Body of pancreas (tissue), 4 donors: ENCODE results near the gene CREM. TPM values are rescaled to one million over a fixed set of nuclear protein-coding genes. Genes with fewer than 3 reads are reported as not detected.
A peak's percentile ranks its signal among the peaks of the same experiment; 100 is the strongest.
"Not testable (repeated sequence)": the region's sequence is repeated elsewhere in the genome, so short reads cannot be mapped to it uniquely, and the experiment has no call there.

ENCODE experiments used
- ATAC-seq: fragments of 150-250 bp; one replicate; pipeline ENCODE4 v1.9.1; 2016
- DNase-seq, 4 donors: peaks; one replicate each; pipeline ENCODE4 v3.0.0-alpha.2; 2019
- H3K27ac ChIP-seq, 4 donors: fragments of 200-600 bp; sonication (generic); 1 replicate in 3 of 4; 2 replicates in 1 of 4; pipeline versions ENCODE4 v1.5.1 to v1.6.1; 2016 to 2019; ENCODE audit warnings: mild to moderate bottlenecking in 1 of 4, mixed read lengths in 1 of 4, moderate library complexity in 1 of 4
- H3K27me3 ChIP-seq, 2 donors: fragments of 200-600 bp; sonication (generic); one replicate each; pipeline ENCODE4 v1.6.0; 2016; ENCODE audit warnings: mild to moderate bottlenecking in 1 of 2
- H3K36me3 ChIP-seq, 2 donors: fragments of 200-600 bp; sonication (generic); replicated peaks in 1 of 2; 2 replicates each; pipeline ENCODE4 v1.5.1; 2016; ENCODE audit warnings: low read depth in 2 of 2; ENCODE audit not compliant: insufficient read depth in 1 of 2
- H3K4me1 ChIP-seq: fragments of 200-600 bp; sonication (generic); one replicate; pipeline ENCODE4 v1.6.0; 2016
- H3K4me3 ChIP-seq, 2 donors: fragments of 200-600 bp; sonication (generic); 1 replicate in 1 of 2; 2 replicates in 1 of 2; pipeline ENCODE4 v1.5.1; 2016 to 2019
- H3K9me3 ChIP-seq, 3 donors: fragments of 200-600 bp; sonication (generic); 1 replicate in 2 of 3; 2 replicates in 1 of 3; pipeline ENCODE4 v1.5.1; 2016
- CTCF ChIP-seq, 7 experiments: fragments of 450-650 bp in 4 of 7; fragments of 200-600 bp in 3 of 7; sonication (generic) in 3 of 7; IDR thresholded peaks; one replicate each; pipeline ENCODE4 v1.5.1; 2016 to 2019; ENCODE audit warnings: antibody characterized with exemption in 7 of 7
- POLR2A ChIP-seq, 3 donors: fragments of 450-650 bp; IDR thresholded peaks; one replicate each; pipeline ENCODE4 v1.6.1; 2016; ENCODE audit warnings: antibody characterized with exemption in 3 of 3, mild to moderate bottlenecking in 2 of 3
- WGBS, 2 donors: methylation state at CpG; one replicate each; pipeline ENCODE4 v1.1.5; 2017; 5-methylcytosine and 5-hydroxymethylcytosine counted together
- intact Hi-C: fragments of 100-400 bp; cut with DNase I; formaldehyde crosslinking; loops from one replicate; pipeline ENCODE4 v1.15.1; 2023
- total RNA-seq, 2 donors: library from RNA; depleted of rRNA; stranded (reverse); fragments of >200 nt; gene quantifications; one replicate each; pipeline ENCODE4 v1.1.0, GENCODE V29; 2016

Gene CREM
- total RNA-seq, 2 donors from 2014 or later, result 10.5 to 26.7 TPM

DNA sequence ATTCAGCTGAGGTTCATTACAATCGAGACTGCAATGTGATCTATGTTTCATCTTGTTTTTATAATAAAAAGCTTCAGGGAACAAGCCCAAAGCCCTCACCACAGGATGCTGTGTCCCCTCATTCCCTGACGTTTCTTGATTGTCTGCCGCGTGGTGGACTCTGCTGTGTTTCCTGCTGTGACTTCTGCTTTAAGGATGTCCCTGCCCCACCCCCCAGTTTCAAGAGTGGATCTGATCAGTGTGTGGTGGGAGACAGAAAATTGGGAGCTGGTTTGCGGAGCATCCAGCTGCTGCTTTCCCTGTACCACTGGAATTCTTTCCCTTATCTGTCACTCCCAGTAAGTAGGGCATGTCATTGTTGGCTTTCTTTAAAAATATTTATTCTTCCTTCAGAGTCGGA lies 86.2 kb downstream of the CREM start:
- Histone ChIP-seq H3K4me1 (no peaks in the 10 kb centered on the region), H3K27ac (no peak overlapping the region), H3K9me3 (no peaks in the 10 kb centered on the region), H3K27me3 (no peaks in the 10 kb centered on the region), H3K36me3 (no peaks in the 10 kb centered on the region), H3K4me3 (no peak overlapping the region)
- DNase-seq (peak in 2 of 4 donors; percentile 14 to 66), ATAC-seq (no peak)
- intact Hi-C loops, result no loop called here
- TF ChIP-seq POLR2A (IDR thresholded peaks at IDR 0.05) (no peak), CTCF (IDR thresholded peaks at IDR 0.05) (no peak)
- 58 to 79% methylated on average over 6 of the region's 6 CpGs for WGBS, 2 donors

DNA sequence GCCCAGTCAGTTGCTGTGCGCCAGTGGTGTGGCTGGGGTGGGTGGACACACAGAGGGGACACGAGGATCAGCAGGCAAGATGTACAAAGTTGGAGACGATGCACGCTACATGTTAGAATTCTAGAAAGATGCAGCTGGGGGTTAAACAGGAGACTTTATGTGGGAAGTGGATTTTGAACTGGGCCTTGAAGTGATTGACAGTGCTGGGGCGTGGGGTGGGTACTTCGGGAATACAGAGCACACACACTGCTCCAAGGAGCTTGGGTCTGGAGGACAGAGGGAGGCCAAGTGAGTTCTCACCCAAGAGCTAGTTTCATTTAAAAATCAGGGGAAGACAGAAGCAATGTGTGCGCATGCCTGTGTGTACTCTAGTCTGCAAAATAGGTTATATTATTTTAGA lies 87.1 kb downstream of the CREM start:
- ATAC-seq, result no peak
- Histone ChIP-seq H3K4me3 (no peak overlapping the region), H3K27ac (no peak overlapping the region), H3K27me3 (no peaks in the 10 kb centered on the region), H3K9me3 (no peaks in the 10 kb centered on the region), H3K4me1 (no peaks in the 10 kb centered on the region), H3K36me3 (no peaks in the 10 kb centered on the region)
- TF ChIP-seq POLR2A (IDR thresholded peaks at IDR 0.05) (no peak), CTCF (IDR thresholded peaks at IDR 0.05) (no peak)
- intact Hi-C loops, result no loop called here
- 84 to 85% methylated on average over 7 of the region's 7 CpGs for WGBS, 2 donors
- no peak for DNase-seq

DNA sequence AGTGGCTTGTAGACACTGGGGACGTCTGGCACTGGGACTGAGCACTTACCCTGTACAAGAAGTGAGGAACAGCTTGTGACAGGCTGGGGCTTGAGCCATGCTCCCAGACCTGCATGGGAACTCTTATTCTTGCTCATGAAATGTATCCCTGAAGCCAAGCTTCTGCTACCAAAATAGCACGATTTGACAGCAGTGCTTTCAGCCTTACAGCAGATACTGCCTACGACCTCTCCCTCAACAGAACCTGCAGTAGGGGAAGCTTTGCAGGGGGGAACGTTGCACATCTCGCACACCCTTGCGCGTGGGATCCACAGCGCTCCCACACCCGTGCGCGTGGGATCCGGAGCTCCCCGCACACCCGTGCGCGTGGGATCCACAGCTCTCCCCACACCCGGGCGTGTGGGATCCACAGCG lies 88.0 kb downstream of the CREM start:
- TF ChIP-seq CTCF (IDR thresholded peaks at IDR 0.05) (no peak), POLR2A (IDR thresholded peaks at IDR 0.05) (no peak)
- Histone ChIP-seq H3K36me3 (no peaks in the 10 kb centered on the region), H3K4me1 (no peaks in the 10 kb centered on the region), H3K9me3 (no peaks in the 10 kb centered on the region), H3K27ac (no peak overlapping the region), H3K27me3 (no peaks in the 10 kb centered on the region), H3K4me3 (no peak overlapping the region)
- intact Hi-C loops, result no loop called here
- ATAC-seq, result no peak
- 81% methylated on average over 19 of the region's 19 CpGs for WGBS, 2 donors
- no peak for DNase-seq

- no peak overlapping the region for H3K27ac ChIP-seq
- DNase-seq (no peak), ATAC-seq (no peak)
- no peaks in the 10 kb centered on the region for H3K9me3 ChIP-seq
- no peaks in the 10 kb centered on the region for H3K36me3 ChIP-seq
- no peaks in the 10 kb centered on the region for H3K27me3 ChIP-seq
- TF ChIP-seq CTCF (IDR thresholded peaks at IDR 0.05) (no peak), POLR2A (IDR thresholded peaks at IDR 0.05) (no peak)
- 52 to 55% methylated on average over 3 of the region's 3 CpGs for WGBS, 2 donors
- no peaks in the 10 kb centered on the region for H3K4me1 ChIP-seq
- H3K4me3 ChIP-seq, result no peak overlapping the region
- intact Hi-C loops, result no loop called here
Observed at GRCh38 chr10:35215107-35215506, 88.5 kb downstream of the CREM start.

DNA sequence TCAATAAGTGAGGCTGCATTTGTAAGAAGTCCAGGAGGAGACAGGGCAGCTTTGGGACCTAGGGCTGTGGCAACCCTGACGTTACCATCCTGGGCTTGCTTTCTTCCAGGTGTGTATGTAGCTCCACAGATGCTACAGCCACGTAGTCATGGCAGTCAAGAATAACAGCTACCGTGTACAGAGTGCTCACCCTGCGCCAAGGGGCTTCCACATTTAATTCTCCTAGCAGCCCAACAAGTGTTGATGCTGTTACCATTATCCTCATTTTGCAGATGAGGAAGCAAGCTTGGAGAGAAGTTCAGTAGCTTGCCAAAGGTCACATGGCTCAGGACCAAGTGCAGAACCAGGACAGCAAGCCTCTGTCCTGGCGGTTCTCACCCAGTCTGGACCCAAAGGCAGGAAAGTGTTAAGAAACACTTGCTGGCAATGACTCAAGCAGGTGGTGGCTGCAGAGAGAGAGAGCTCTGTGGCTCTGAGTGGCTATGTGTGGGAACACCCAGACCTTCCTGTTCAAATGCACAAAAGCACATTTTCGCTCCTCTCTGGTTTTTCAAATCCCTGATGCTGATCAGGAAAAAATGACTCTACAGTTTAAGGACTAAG lies 89.8 kb downstream of the CREM start:
- intact Hi-C loops, result no loop called here
- peak overlapping the region in 1 of 4 donors; percentile 17 for H3K27ac ChIP-seq
- H3K36me3 ChIP-seq, result no peaks in the 10 kb centered on the region
- H3K27me3 ChIP-seq, result no peaks in the 10 kb centered on the region
- ATAC-seq, result peak; percentile 33
- H3K4me3 ChIP-seq, result no peak overlapping the region
- WGBS, 2 donors, result 51% methylated on average over 5 to 6 of the region's 6 CpGs
- peak in 3 of 4 donors; percentile 24 to 68 (median 31) for DNase-seq
- no peaks in the 10 kb centered on the region for H3K9me3 ChIP-seq
- H3K4me1 ChIP-seq, result no peaks in the 10 kb centered on the region
- TF ChIP-seq POLR2A (IDR thresholded peaks at IDR 0.05), result no peak
- no peak for TF ChIP-seq CTCF (IDR thresholded peaks at IDR 0.05)

- H3K27ac ChIP-seq, result peak overlapping the region in 1 of 4 donors; percentile 17
- H3K27me3 ChIP-seq, intact Hi-C loops, H3K4me3 ChIP-seq, H3K36me3 ChIP-seq, DNase-seq, ATAC-seq, H3K9me3 ChIP-seq, H3K4me1 ChIP-seq: not testable (repeated sequence)
- 76 to 81% methylated on average over 9 of the region's 9 CpGs for WGBS, 2 donors
Observed at GRCh38 chr10:35216956-35217355, 90.3 kb downstream of the CREM start.
